Measurements from ENCODE around the gene ERO1B.

ERO1B gene

GRCh38 chr1:236304682-236305081 is 22.9 kb upstream of the ERO1B start:
- no peak for TF ChIP-seq FOXP2 (optimal IDR thresholded peaks at IDR 0.05; ENCODE audit: control extremely low read depth, extremely low read length, insufficient read depth)
- TF ChIP-seq EZH2 (IDR thresholded peaks at IDR 0.05) = no peak
- TF ChIP-seq POLR2AphosphoS5 (IDR thresholded peaks at IDR 0.05; ENCODE audit: borderline replicate concordance, low read depth, low read length) = no peak
- H3K9ac ChIP-seq (ENCODE audit: insufficient read length) = no peak overlapping the region
- H3K36me3 ChIP-seq (ENCODE audit: insufficient read depth, low read length) = no peaks in the 10 kb centered on the region
- H3K9me3 ChIP-seq (ENCODE audit: low read depth, low read length) = no peaks in the 10 kb centered on the region
- no peak for DNase-seq (ENCODE audit: low read depth, low spot score)
- no peak overlapping the region for H3K4me3 ChIP-seq
- no peak overlapping the region for H3K27ac ChIP-seq

GRCh38 chr1:236303675-236304074 is 21.9 kb upstream of the ERO1B start:
- no peak overlapping the region for H3K9ac ChIP-seq (ENCODE audit: insufficient read length)
- H3K36me3 ChIP-seq (ENCODE audit: insufficient read depth, low read length) = no peaks in the 10 kb centered on the region
- no peak overlapping the region for H3K27ac ChIP-seq
- TF ChIP-seq EZH2 (IDR thresholded peaks at IDR 0.05) (no peak), POLR2AphosphoS5 (IDR thresholded peaks at IDR 0.05; ENCODE audit: borderline replicate concordance, low read depth, low read length) (no peak), FOXP2 (optimal IDR thresholded peaks at IDR 0.05; ENCODE audit: control extremely low read depth, extremely low read length, insufficient read depth) (no peak)
- no peak for DNase-seq (ENCODE audit: low read depth, low spot score)
- H3K9me3 ChIP-seq (ENCODE audit: low read depth, low read length) = no peaks in the 10 kb centered on the region
- H3K4me3 ChIP-seq = no peak overlapping the region

- DNase-seq (ENCODE audit: low read depth, low spot score) = no peak
- no peak overlapping the region for H3K4me3 ChIP-seq
- H3K9ac ChIP-seq (ENCODE audit: insufficient read length) = no peak overlapping the region
- no peaks in the 10 kb centered on the region for H3K9me3 ChIP-seq (ENCODE audit: low read depth, low read length)
- H3K36me3 ChIP-seq (ENCODE audit: insufficient read depth, low read length) = no peaks in the 10 kb centered on the region
- TF ChIP-seq FOXP2 (optimal IDR thresholded peaks at IDR 0.05; ENCODE audit: control extremely low read depth, extremely low read length, insufficient read depth) (no peak), EZH2 (IDR thresholded peaks at IDR 0.05) (no peak), POLR2AphosphoS5 (IDR thresholded peaks at IDR 0.05; ENCODE audit: borderline replicate concordance, low read depth, low read length) (no peak)
- no peak overlapping the region for H3K27ac ChIP-seq
Observed at GRCh38 chr1:236302941-236303340, 21.2 kb upstream of the ERO1B start.

GRCh38 chr1:236301958-236302335 is 20.2 kb upstream of the ERO1B start:
- DNase-seq (ENCODE audit: low read depth, low spot score) = no peak
- no peak overlapping the region for H3K27ac ChIP-seq
- H3K9ac ChIP-seq (ENCODE audit: insufficient read length) = no peak overlapping the region
- H3K4me3 ChIP-seq = no peak overlapping the region
- H3K9me3 ChIP-seq (ENCODE audit: low read depth, low read length) = no peaks in the 10 kb centered on the region
- H3K36me3 ChIP-seq (ENCODE audit: insufficient read depth, low read length) = no peaks in the 10 kb centered on the region
- TF ChIP-seq FOXP2 (optimal IDR thresholded peaks at IDR 0.05; ENCODE audit: control extremely low read depth, extremely low read length, insufficient read depth) (no peak), EZH2 (IDR thresholded peaks at IDR 0.05) (no peak), POLR2AphosphoS5 (IDR thresholded peaks at IDR 0.05; ENCODE audit: borderline replicate concordance, low read depth, low read length) (no peak)

GRCh38 chr1:236301080-236301957 is 19.6 kb upstream of the ERO1B start:
- H3K9me3 ChIP-seq (ENCODE audit: low read depth, low read length) = no peaks in the 10 kb centered on the region
- TF ChIP-seq EZH2 (IDR thresholded peaks at IDR 0.05) (no peak), FOXP2 (optimal IDR thresholded peaks at IDR 0.05; ENCODE audit: control extremely low read depth, extremely low read length, insufficient read depth) (no peak), POLR2AphosphoS5 (IDR thresholded peaks at IDR 0.05; ENCODE audit: borderline replicate concordance, low read depth, low read length) (no peak)
- H3K9ac ChIP-seq (ENCODE audit: insufficient read length) = no peak overlapping the region
- H3K27ac ChIP-seq = no peak overlapping the region
- DNase-seq (ENCODE audit: low read depth, low spot score) = no peak
- H3K4me3 ChIP-seq = no peak overlapping the region
- H3K36me3 ChIP-seq (ENCODE audit: insufficient read depth, low read length) = no peaks in the 10 kb centered on the region

- Histone ChIP-seq H3K4me3 (no peak overlapping the region), H3K36me3 (ENCODE audit: insufficient read depth, low read length) (no peaks in the 10 kb centered on the region), H3K9me3 (ENCODE audit: low read depth, low read length) (no peaks in the 10 kb centered on the region), H3K27ac (no peak overlapping the region), H3K9ac (ENCODE audit: insufficient read length) (no peak overlapping the region)
- no peak for DNase-seq (ENCODE audit: low read depth, low spot score)
- TF ChIP-seq POLR2AphosphoS5 (IDR thresholded peaks at IDR 0.05; ENCODE audit: borderline replicate concordance, low read depth, low read length) = no peak
- no peak for TF ChIP-seq EZH2 (IDR thresholded peaks at IDR 0.05)
Observed at GRCh38 chr1:236297161-236297560, 15.4 kb upstream of the ERO1B start.

GRCh38 chr1:236292425-236292824 is 10.7 kb upstream of the ERO1B start:
- TF ChIP-seq EZH2 (IDR thresholded peaks at IDR 0.05) (no peak), FOXP2 (optimal IDR thresholded peaks at IDR 0.05; ENCODE audit: control extremely low read depth, extremely low read length, insufficient read depth) (no peak), POLR2AphosphoS5 (IDR thresholded peaks at IDR 0.05; ENCODE audit: borderline replicate concordance, low read depth, low read length) (no peak)
- no peaks in the 10 kb centered on the region for H3K9me3 ChIP-seq (ENCODE audit: low read depth, low read length)
- H3K36me3 ChIP-seq (ENCODE audit: insufficient read depth, low read length) = no peaks in the 10 kb centered on the region
- H3K27ac ChIP-seq = no peak overlapping the region
- no peak overlapping the region for H3K4me3 ChIP-seq
- no peak for DNase-seq (ENCODE audit: low read depth, low spot score)
- no peak overlapping the region for H3K9ac ChIP-seq (ENCODE audit: insufficient read length)

- H3K27ac ChIP-seq = peak overlapping the region; percentile 1; the same call in 1 of the 2 replicates
- no peak for DNase-seq (ENCODE audit: low read depth, low spot score)
- TF ChIP-seq FOXP2 (optimal IDR thresholded peaks at IDR 0.05; ENCODE audit: control extremely low read depth, extremely low read length, insufficient read depth) = no peak
- no peak for TF ChIP-seq POLR2AphosphoS5 (IDR thresholded peaks at IDR 0.05; ENCODE audit: borderline replicate concordance, low read depth, low read length)
- TF ChIP-seq EZH2 (IDR thresholded peaks at IDR 0.05) = no peak
- no peak overlapping the region for H3K9ac ChIP-seq (ENCODE audit: insufficient read length)
- H3K4me3 ChIP-seq = no peak overlapping the region
- no peaks in the 10 kb centered on the region for H3K9me3 ChIP-seq (ENCODE audit: low read depth, low read length)
- H3K36me3 ChIP-seq (ENCODE audit: insufficient read depth, low read length) = no peaks in the 10 kb centered on the region
Observed at GRCh38 chr1:236289492-236290131, 7.9 kb upstream of the ERO1B start.

Measured in SK-N-MC (cell line).